CD4-positive, alpha-beta T cell treated with Interleukin-12 subunit alpha and Interleukin-12 subunit beta, for 1 hour (primary cell): ENCODE results near the gene ZNF248.

Experiments
- DNase-seq: peaks from one replicate; pipeline ENCODE4 v3.0.0-alpha.2; 2020

ZNF248 gene

GRCh38 chr10:37819797-37820196, 37.6 kb downstream of the ZNF248 start:
- no peak for DNase-seq

GRCh38 chr10:37816290-37816689, 41.1 kb downstream of the ZNF248 start:
- no peak for DNase-seq

- DNase-seq, result no peak
Observed at GRCh38 chr10:37813763-37814162, 43.6 kb downstream of the ZNF248 start.

GRCh38 chr10:37812290-37812689, 45.1 kb downstream of the ZNF248 start:
- DNase-seq, result no peak

- DNase-seq, result no peak
Observed at GRCh38 chr10:37803269-37803668, 54.1 kb downstream of the ZNF248 start.

- DNase-seq, result no peak
Observed at GRCh38 chr10:37801557-37801956, 55.9 kb downstream of the ZNF248 start.

- DNase-seq, result no peak
Observed at GRCh38 chr10:37794305-37794976, 63.0 kb downstream of the ZNF248 start.

GRCh38 chr10:37789590-37789989, 67.8 kb downstream of the ZNF248 start:
- no peak for DNase-seq

- DNase-seq, result no peak
Observed at GRCh38 chr10:37784678-37785077, 72.7 kb downstream of the ZNF248 start.

GRCh38 chr10:37780536-37780935, 76.9 kb downstream of the ZNF248 start:
- no peak for DNase-seq

GRCh38 chr10:37777056-37777455, 80.4 kb downstream of the ZNF248 start:
- no peak for DNase-seq

- DNase-seq, result no peak
Observed at GRCh38 chr10:37775612-37776011, 81.8 kb downstream of the ZNF248 start.

- no peak for DNase-seq
Observed at GRCh38 chr10:37774351-37774750, 83.1 kb downstream of the ZNF248 start.

- no peak for DNase-seq
Observed at GRCh38 chr10:37765216-37765615, 92.2 kb downstream of the ZNF248 start.

- DNase-seq, result no peak
Observed at GRCh38 chr10:37763132-37763531, 94.3 kb downstream of the ZNF248 start.

GRCh38 chr10:37762287-37762686, 95.1 kb downstream of the ZNF248 start:
- DNase-seq, result no peak

GRCh38 chr10:37760817-37761216, 96.6 kb downstream of the ZNF248 start:
- DNase-seq, result no peak

GRCh38 chr10:37758074-37758473, 99.3 kb downstream of the ZNF248 start:
- no peak for DNase-seq

GRCh38 chr10:37754538-37755323, 102.7 kb downstream of the ZNF248 start:
- no peak for DNase-seq

- no peak for DNase-seq
Observed at GRCh38 chr10:37752334-37752875, 105.0 kb downstream of the ZNF248 start.

- DNase-seq, result no peak
Observed at GRCh38 chr10:37748170-37748569, 109.2 kb downstream of the ZNF248 start.

- no peak for DNase-seq
Observed at GRCh38 chr10:37747081-37747480, 110.3 kb downstream of the ZNF248 start.

GRCh38 chr10:37741831-37742230, 115.6 kb downstream of the ZNF248 start:
- no peak for DNase-seq

- DNase-seq, result no peak
Observed at GRCh38 chr10:37739181-37739580, 118.2 kb downstream of the ZNF248 start.
